Activated T-helper 1 cell treated with anti-CD3 and anti-CD28 coated beads, Interleukin-2, amount 50 U/mL, for 16 hours (primary cell): Measurements from ENCODE around the gene LHFPL2.
"Not testable (repeated sequence)": the region's sequence is repeated elsewhere in the genome, so short reads cannot be mapped to it uniquely, and the experiment has no call there.

ENCODE experiments used
- DNase-seq, 2 donors: peaks; one replicate each; pipeline ENCODE4 v3.0.0-alpha.2; 2020; ENCODE audit warnings: low read depth in 1 of 2, low spot score in 1 of 2

The LHFPL2 gene

GRCh38 chr5:78473751-78474150, 174.8 kb downstream of the LHFPL2 start:
- no peak for DNase-seq

- DNase-seq: no peak
These were observed 176.0 kb downstream of the LHFPL2 start for GRCh38 chr5:78472469-78473106.

GRCh38 chr5:78471896-78472295, 176.7 kb downstream of the LHFPL2 start:
- DNase-seq: no peak

DNA sequence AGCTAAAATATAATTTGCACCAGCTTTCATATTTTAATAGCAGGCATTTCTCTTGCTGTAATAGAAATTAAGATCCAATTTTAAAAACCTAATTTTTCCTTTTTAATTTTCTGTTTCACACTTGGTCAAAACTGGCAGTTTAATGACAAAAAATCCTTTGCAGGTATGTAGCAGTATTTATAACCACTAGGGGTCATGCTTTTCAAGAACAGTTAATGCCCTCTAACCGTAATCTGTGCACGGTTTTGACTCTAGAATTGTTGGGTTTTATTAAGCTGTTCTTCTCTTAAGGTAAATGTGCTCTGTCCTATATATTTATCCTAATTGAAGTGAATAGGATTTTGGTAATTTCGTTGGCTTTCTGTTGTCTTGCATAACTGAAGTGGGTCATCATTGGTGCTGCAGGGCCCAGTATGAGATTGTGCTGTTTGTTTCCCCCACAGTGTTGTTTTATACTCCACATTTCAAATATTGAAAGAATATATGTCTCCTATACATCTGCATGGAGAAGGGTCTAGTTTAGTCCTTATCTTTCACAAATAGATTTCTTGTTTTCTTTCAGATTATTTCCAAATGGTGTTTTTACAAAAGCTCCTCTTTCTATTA, 180.7 kb downstream of the LHFPL2 start:
- no peak for DNase-seq

DNA sequence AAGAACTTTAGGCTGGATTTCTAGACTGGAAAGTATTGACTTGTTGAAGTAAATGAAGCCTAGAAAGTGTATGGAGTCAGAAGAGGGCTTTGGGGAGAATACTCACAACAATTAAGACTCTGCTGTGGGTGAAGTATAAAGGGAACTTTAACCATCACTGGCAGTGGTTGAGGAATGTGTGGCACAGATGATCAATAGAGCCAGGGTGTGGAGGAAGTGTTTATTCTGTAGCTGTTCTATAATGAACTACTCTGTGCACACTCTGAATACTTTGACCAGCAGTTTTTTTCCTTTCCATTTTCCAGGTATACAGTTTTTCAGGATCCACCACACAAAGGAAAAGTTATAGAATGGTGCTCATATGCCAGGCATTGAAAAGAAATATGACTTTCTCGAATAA, 181.4 kb downstream of the LHFPL2 start:
- no peak for DNase-seq

GRCh38 chr5:78458843-78459242, 189.7 kb downstream of the LHFPL2 start:
- DNase-seq: no peak

DNA sequence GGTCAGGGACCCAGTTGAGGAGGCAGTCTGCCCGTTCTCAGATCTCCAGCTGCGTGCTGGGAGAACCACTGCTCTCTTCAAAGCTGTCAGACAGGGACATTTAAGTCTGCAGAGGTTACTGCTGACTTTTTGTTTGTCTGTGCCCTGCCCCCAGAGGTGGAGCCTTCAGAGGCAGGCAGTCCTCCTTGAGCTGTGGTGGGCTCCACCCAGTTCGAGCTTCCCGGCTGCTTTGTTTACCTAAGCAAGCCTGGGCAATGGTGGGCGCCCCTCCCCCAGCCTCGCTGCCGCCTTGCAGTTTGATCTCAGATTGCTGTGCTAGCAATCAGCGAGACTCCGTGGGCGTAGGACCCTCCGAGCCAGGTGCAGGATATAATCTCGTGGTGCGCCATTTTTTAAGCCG, 191.1 kb downstream of the LHFPL2 start:
- not testable (repeated sequence) for DNase-seq

DNA sequence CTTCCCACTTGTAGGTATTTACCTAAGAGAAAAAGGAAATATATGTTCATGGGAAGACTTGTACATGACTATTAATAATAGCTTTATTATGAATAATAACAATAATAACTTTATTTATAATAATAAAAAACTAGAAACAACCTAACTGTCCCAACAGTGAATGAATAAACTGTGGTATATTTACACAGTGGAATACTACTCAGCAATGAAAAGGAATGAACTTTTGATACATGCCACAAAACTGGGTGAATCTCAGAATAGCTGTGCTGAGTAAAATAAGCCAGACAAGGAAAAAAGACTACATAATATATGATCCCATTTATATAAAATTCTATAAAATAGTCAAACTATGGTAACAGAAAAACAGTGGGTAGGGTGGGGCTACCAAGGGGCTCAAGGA, 199.5 kb downstream of the LHFPL2 start:
- DNase-seq: no peak

DNA sequence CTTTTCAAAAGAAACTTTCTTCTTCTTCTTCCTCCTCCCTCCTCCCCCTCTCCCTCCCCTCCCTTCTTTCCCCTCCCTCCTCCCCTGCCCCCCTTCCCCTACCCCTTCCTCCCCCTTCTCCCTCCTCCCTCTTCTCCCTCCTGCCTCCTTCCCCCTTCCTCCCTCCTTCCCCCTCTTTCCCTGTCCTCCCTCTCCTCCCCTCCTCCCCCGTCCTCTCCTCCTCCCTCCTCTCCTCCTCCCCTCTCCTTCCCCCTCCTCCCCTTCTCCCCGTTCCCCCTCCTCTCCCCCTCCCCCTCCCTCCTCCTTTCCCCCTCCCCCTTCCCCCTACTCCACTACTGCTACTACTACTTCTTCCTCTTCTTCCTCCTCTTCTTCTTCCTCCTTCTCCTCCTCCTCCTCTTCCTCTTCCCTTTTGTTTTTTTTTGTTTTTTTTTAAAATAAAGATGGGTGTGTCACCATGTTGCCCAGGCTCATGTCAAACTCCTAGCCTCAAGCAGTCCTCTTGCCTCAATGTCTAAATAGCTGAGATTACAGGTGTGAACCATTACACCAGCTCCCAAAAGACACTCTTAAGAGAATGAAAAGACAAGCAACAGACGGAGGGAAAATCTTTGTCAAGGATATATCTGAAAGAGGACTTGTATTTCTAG, 200.7 kb downstream of the LHFPL2 start:
- DNase-seq: no peak
